ENCODE measurements around the gene SIK2.

GRCh38 chr11:111601636-111601978 is 642 bp upstream of the SIK2 start:
- TF ChIP-seq SIN3B (IDR thresholded peaks at IDR 0.05; ENCODE audit: low read depth) (no peak), JUND (IDR thresholded peaks at IDR 0.05; ENCODE audit: borderline replicate concordance, low read depth, low read length) (no peak), JUND (tag; IDR thresholded peaks at IDR 0.05; ENCODE audit: borderline replicate concordance, low read depth, low read length) (no peak), TCF15 (CRISPR knock-in tag; IDR thresholded peaks at IDR 0.05) (no peak), CTCF (IDR thresholded peaks at IDR 0.05 in 2 of 3, conservative IDR thresholded peaks at IDR 0.05 in 1 of 3; ENCODE audit: insufficient read depth in 2 of 3, low read depth in 1 of 3, low read length in 3 of 3) (no peak)
